ENCODE results near the gene RPS18.
"Not testable (repeated sequence)": the region's sequence is repeated elsewhere in the genome, so short reads cannot be mapped to it uniquely, and the experiment has no call there.

Gene RPS18

DNA sequence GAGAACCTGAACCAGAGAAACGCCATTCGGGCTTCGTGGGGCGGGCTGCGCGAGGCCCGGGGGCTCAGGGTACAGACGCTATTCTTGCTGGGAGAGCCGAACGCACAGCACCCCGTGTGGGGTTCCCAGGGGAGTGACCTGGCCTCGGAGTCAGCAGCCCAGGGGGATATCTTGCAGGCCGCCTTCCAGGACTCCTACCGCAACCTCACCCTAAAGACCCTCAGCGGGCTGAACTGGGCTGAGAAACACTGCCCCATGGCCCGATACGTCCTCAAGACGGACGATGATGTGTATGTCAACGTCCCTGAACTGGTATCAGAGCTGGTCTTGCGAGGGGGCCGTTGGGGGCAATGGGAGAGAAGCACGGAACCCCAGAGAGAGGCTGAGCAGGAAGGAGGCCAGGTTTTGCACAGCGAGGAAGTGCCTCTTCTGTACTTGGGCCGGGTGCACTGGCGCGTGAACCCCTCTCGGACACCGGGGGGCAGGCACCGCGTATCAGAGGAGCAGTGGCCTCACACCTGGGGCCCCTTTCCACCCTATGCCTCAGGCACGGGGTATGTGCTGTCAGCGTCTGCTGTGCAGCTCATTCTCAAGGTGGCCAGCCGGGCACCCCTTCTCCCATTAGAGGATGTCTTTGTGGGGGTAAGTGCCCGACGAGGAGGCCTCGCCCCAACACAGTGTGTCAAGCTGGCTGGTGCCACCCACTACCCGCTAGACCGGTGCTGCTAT, 6.0 kb downstream of the RPS18 start:
- DNase-seq (ENCODE audit: insufficient read length, low spot score): peak; percentile 49
- peak; percentile 26 for FAIRE-seq
- TF ChIP-seq POLR2AphosphoS5 (IDR thresholded peaks at IDR 0.05; ENCODE audit: low read depth, low read length) (no peak; the same call in 1 of the 2 replicates), POU2F2 (IDR thresholded peaks at IDR 0.05; ENCODE audit: low read depth, low read length) (no peak), PAX5 (IDR thresholded peaks at IDR 0.05; ENCODE audit: insufficient read depth, low read length, severe bottlenecking) (peak; percentile 82), TAF1 (IDR thresholded peaks at IDR 0.05; ENCODE audit: low read depth, low read length) (no peak), SPI1 (IDR thresholded peaks at IDR 0.05; ENCODE audit: low read depth, low read length) (peak; percentile 57), POLR2A (IDR thresholded peaks at IDR 0.05; ENCODE audit: low read depth, low read length) (no peak)

GRCh38 chr6:33278392-33278741, 6.5 kb downstream of the RPS18 start:
- DNase-seq (ENCODE audit: insufficient read length, low spot score): no peak
- TF ChIP-seq PAX5 (IDR thresholded peaks at IDR 0.05; ENCODE audit: insufficient read depth, low read length, severe bottlenecking) (no peak), POLR2A (IDR thresholded peaks at IDR 0.05; ENCODE audit: low read depth, low read length) (no peak), POU2F2 (IDR thresholded peaks at IDR 0.05; ENCODE audit: low read depth, low read length) (no peak)
- FAIRE-seq: no peak

- FAIRE-seq (no peak), DNase-seq (ENCODE audit: insufficient read length, low spot score) (no peak)
- TF ChIP-seq TAF1 (IDR thresholded peaks at IDR 0.05; ENCODE audit: low read depth, low read length) (no peak), POU2F2 (IDR thresholded peaks at IDR 0.05; ENCODE audit: low read depth, low read length) (no peak), POLR2A (IDR thresholded peaks at IDR 0.05; ENCODE audit: low read depth, low read length) (no peak), POLR2AphosphoS5 (IDR thresholded peaks at IDR 0.05; ENCODE audit: low read depth, low read length) (no peak), SPI1 (IDR thresholded peaks at IDR 0.05; ENCODE audit: low read depth, low read length) (no peak), PAX5 (IDR thresholded peaks at IDR 0.05; ENCODE audit: insufficient read depth, low read length, severe bottlenecking) (no peak)
These were observed 6.9 kb downstream of the RPS18 start for GRCh38 chr6:33278810-33279209.

DNA sequence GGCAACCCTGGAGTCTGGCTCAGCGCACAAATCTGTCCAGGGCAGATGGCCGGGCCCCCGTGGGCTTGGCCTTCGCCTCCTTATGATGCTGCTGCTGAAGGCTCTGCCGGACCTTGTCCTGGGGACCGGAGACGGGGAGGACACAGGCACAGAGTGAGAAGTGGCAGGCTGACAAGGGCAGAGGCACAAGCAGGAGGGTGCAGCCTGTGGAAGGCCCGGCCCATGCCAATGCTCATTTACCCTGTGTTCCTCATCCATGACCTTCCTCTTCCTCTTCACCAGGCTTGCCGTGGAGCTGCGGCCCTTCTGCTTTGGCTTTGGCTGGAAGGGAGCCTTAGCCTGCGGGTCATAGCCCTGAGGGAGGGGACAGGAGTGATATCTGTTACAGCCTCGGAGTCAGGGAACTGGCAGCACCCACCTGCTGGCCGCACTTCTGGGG, 7.4 kb downstream of the RPS18 start:
- TF ChIP-seq SPI1 (IDR thresholded peaks at IDR 0.05; ENCODE audit: low read depth, low read length) (no peak), POU2F2 (IDR thresholded peaks at IDR 0.05; ENCODE audit: low read depth, low read length) (no peak), POLR2A (IDR thresholded peaks at IDR 0.05; ENCODE audit: low read depth, low read length) (no peak)
- no peak for DNase-seq (ENCODE audit: insufficient read length, low spot score)
- no peak for FAIRE-seq

DNA sequence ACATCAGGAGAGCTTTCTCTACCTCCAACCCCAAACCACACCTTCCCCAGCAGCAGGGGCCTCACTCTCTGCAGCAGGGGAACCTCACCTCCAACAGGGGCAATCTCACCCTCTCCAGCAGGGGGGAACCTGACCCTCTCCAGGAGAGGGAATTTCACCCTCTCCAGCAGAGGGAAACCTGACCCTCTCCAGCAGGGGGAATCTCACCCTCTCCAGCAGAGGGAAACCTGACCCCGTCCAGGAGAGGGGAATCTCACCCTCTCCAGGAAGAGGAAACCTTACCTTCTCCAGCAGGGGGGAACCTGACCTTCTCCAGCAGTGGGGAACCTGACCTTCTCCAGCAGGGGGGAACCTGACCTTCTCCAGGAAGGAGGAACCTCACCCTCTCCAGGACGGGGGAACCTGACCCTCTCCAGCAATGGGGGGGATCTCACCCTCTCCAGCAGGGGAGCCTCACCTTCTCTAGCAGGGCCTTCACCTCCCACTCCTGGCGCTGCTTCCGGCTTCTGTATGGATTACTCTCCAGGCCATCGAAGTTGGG, 8.2 kb downstream of the RPS18 start:
- DNase-seq (ENCODE audit: insufficient read length, low spot score) (no peak), FAIRE-seq (no peak)
- no peak; the same call in 1 of the 2 replicates for TF ChIP-seq POLR2A (IDR thresholded peaks at IDR 0.05; ENCODE audit: low read depth, low read length)
- TF ChIP-seq TAF1 (IDR thresholded peaks at IDR 0.05; ENCODE audit: low read depth, low read length): no peak
- TF ChIP-seq POU2F2 (IDR thresholded peaks at IDR 0.05; ENCODE audit: low read depth, low read length): no peak
- no peak for TF ChIP-seq PAX5 (IDR thresholded peaks at IDR 0.05; ENCODE audit: insufficient read depth, low read length, severe bottlenecking)
- TF ChIP-seq POLR2AphosphoS5 (IDR thresholded peaks at IDR 0.05; ENCODE audit: low read depth, low read length): no peak
- no peak for TF ChIP-seq SPI1 (IDR thresholded peaks at IDR 0.05; ENCODE audit: low read depth, low read length)

- FAIRE-seq (no peak), DNase-seq (ENCODE audit: insufficient read length, low spot score) (no peak)
- TF ChIP-seq POU2F2 (IDR thresholded peaks at IDR 0.05; ENCODE audit: low read depth, low read length): no peak
- TF ChIP-seq TAF1 (IDR thresholded peaks at IDR 0.05; ENCODE audit: low read depth, low read length): no peak
- TF ChIP-seq POLR2AphosphoS5 (IDR thresholded peaks at IDR 0.05; ENCODE audit: low read depth, low read length): no peak
- no peak for TF ChIP-seq POLR2A (IDR thresholded peaks at IDR 0.05; ENCODE audit: low read depth, low read length)
- no peak for TF ChIP-seq SPI1 (IDR thresholded peaks at IDR 0.05; ENCODE audit: low read depth, low read length)
- TF ChIP-seq PAX5 (IDR thresholded peaks at IDR 0.05; ENCODE audit: insufficient read depth, low read length, severe bottlenecking): no peak
These were observed 8.7 kb downstream of the RPS18 start for GRCh38 chr6:33280539-33280938.

- not testable (repeated sequence) for DNase-seq (ENCODE audit: insufficient read length, low spot score); FAIRE-seq
These were observed 13.3 kb downstream of the RPS18 start for GRCh38 chr6:33285214-33285613.

DNA sequence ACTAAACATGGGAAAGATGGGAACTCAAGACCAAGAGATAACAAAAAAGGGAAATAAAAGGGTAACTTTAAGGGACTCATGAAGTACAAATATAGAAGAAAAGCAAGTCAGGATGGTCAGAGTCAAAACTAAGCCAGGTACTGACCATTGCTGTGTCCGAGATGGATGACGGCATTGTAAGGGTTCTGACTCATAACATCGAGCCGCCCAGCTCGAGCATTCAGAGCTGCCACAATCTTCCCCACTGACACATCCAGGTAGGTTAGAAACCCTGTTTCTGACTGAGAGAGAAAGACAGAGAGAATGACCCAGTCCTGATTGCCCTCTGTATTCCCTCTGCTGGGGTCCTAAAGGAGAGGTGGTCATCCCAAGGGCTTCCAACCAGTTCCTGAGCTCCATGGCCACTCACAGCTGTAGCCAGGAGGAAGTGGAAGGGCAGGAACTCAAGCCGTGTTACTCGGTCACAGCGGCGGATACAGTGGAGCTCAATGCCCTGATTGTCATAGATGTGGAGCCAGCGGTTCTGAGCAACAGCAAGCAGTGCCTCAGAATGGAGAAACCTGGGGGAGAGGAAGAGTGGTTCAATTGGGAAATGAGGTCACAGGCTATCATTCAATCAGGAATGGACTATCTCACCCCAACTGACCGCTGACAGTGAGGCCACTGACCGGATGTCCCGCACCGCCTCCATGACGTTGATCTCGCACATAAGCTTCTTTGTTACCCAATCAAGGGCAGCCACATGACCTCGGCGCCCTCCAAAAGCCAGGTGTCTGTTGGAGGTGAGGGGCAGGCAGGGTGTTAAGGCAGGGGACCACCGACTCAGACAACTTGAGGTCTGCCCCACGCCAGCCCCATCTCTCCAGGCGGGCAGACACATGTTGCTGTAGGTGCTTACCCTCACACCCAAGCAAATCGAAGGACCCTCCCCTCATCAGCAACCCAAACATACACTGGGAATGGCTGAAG, 15.4 kb downstream of the RPS18 start:
- FAIRE-seq: no peak
- DNase-seq (ENCODE audit: insufficient read length, low spot score): no peak
- TF ChIP-seq TAF1 (IDR thresholded peaks at IDR 0.05; ENCODE audit: low read depth, low read length) (no peak), PAX5 (IDR thresholded peaks at IDR 0.05; ENCODE audit: insufficient read depth, low read length, severe bottlenecking) (no peak), POLR2A (IDR thresholded peaks at IDR 0.05; ENCODE audit: low read depth, low read length) (no peak), POLR2AphosphoS5 (IDR thresholded peaks at IDR 0.05; ENCODE audit: low read depth, low read length) (no peak), POU2F2 (IDR thresholded peaks at IDR 0.05; ENCODE audit: low read depth, low read length) (no peak), SPI1 (IDR thresholded peaks at IDR 0.05; ENCODE audit: low read depth, low read length) (no peak)

GRCh38 chr6:33288141-33288920, 16.5 kb downstream of the RPS18 start:
- DNase-seq (ENCODE audit: insufficient read length, low spot score): no peak
- no peak for FAIRE-seq
- no peak for TF ChIP-seq PAX5 (IDR thresholded peaks at IDR 0.05; ENCODE audit: insufficient read depth, low read length, severe bottlenecking)
- no peak for TF ChIP-seq POLR2AphosphoS5 (IDR thresholded peaks at IDR 0.05; ENCODE audit: low read depth, low read length)
- no peak for TF ChIP-seq TAF1 (IDR thresholded peaks at IDR 0.05; ENCODE audit: low read depth, low read length)
- TF ChIP-seq POLR2A (IDR thresholded peaks at IDR 0.05; ENCODE audit: low read depth, low read length): no peak
- TF ChIP-seq SPI1 (IDR thresholded peaks at IDR 0.05; ENCODE audit: low read depth, low read length): no peak
- TF ChIP-seq POU2F2 (IDR thresholded peaks at IDR 0.05; ENCODE audit: low read depth, low read length): no peak

Measured in GM12891 (cell line).